OCI-LY3 (cell line): ENCODE results near the gene MYO15A.

Source experiments
- EZH2phosphoT487 ChIP-seq: fragments of 200-600 bp; shearing (Covaris generic); IDR thresholded peaks from 2 replicates; pipeline ENCODE4 v1.6.1; 2018; ENCODE audit warnings: antibody characterized with exemption, mixed run types, low read depth
- TF ChIP-seq, protein P1 (sequence below): fragments of 200-600, 300-600 bp; sonication (generic); IDR thresholded peaks from 2 replicates; pipeline ENCODE4 v1.5.1; 2014; ENCODE audit warnings: antibody characterized with exemption, low read length, low read depth

DNA sequence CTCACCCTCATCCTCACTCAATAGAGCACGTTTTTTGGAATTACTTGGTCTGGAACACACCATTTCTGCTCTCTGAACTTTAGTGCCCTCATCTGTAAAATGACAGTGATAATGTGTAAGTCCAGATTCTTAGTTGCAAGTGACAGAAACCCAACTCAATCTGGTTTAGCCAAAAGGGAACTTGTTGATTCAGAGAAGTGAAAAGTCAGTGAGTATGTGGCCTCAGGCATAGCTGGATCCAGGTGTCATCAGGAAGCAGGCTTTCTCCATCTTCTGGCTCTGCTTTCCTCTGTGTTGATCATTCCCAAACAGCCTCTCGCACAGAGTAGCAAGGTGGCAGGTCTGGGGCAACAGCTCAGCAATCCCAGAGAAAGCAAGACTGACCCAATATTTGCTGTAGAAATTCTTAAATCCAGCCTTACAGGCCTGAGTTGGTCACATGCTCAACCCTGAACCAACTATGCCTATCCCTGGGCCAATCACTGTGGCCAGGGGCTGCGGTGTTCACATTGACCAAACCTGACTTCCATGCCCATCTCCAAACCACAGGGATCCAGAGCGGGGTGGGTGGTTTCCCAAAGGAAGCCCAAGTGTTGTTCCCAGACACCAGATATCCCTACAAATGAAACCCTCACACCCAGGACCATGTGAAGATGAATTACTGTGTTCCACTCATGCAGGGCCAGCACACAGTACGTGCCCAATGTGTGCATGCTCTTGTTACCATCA is 51.7 kb downstream of the MYO15A start:
- TF ChIP-seq, protein P1, sequence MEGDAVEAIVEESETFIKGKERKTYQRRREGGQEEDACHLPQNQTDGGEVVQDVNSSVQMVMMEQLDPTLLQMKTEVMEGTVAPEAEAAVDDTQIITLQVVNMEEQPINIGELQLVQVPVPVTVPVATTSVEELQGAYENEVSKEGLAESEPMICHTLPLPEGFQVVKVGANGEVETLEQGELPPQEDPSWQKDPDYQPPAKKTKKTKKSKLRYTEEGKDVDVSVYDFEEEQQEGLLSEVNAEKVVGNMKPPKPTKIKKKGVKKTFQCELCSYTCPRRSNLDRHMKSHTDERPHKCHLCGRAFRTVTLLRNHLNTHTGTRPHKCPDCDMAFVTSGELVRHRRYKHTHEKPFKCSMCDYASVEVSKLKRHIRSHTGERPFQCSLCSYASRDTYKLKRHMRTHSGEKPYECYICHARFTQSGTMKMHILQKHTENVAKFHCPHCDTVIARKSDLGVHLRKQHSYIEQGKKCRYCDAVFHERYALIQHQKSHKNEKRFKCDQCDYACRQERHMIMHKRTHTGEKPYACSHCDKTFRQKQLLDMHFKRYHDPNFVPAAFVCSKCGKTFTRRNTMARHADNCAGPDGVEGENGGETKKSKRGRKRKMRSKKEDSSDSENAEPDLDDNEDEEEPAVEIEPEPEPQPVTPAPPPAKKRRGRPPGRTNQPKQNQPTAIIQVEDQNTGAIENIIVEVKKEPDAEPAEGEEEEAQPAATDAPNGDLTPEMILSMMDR, result no peak
- TF ChIP-seq EZH2phosphoT487, result no peak
